GM21528 (cell line): ENCODE results near the gene LSM11.
"Not testable (repeated sequence)": the region's sequence is repeated elsewhere in the genome, so short reads cannot be mapped to it uniquely, and the experiment has no call there.

Experiments
- ATAC-seq: cut with Tn5 transposase; IDR thresholded peaks from one replicate; pipeline ENCODE4 v1.9.1; 2021; ENCODE audit warnings: mild to moderate bottlenecking, moderate library complexity; ENCODE audit not compliant: unreplicated experiment, low FRiP score

Gene LSM11

DNA sequence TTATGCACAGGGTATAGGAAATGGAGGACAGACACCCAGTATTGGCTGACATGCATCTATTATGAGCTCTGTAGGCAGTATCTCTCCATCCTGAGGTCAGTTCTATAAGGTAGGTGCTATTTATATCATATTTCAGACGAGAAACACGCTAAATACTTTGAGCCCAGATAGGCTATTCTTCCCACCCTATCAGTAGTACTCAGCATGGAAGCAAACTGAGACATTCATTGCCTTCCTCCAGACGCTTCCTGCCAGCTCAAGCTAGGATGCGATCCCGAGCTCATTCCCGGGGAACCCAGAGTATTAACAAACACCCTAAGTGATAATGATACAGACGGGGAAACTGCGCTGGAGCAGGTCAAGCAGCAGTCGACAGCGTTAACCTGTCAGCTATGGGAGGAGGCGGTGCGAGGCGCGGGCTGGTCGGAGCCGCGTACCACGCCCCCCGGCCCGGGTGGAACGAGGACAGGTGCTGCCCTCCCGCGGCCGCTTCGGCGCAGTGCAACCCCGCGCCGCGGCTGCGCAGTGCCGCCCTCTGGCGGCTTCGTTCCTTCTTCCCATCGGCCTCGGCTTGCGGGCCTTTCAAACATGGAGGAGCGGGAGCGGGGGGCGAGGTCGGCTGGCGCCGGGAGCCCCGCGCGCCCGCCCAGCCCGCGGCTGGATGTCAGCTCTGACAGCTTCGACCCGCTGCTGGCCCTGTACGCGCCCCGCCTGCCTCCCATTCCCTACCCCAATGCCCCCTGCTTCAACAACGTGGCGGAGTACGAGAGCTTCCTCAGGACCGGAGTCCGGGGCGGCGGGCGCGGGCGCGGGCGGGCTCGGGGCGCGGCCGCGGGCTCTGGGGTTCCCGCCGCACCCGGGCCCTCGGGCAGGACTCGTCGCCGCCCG is at the start of gene LSM11:
Gene LSM11 (plus strand): TSS at position 550 of the 888 bp plus-strand sequence. CDS start 39 bp downstream, at position 589.
- ATAC-seq: peak; percentile 92

DNA sequence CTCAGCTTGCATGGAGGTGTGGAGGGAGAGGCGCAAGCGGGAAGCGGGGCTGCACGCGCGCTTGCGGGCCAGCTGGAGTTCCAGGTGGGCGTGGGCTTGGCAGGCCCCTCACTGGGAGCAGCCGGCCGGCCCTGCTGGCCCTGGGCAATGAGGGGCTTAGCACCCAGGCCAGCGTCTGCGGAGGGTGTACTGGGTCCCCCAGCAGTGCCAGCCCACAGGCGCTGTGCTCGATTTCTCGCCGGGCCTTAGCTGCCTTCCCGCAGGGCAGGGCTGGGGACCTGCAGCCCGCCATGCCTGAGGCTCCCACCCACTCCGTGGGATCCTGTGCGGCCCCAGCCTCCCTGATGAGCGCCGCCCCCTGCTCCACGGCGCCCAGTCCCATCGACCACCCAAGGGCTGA is 49.7 kb upstream of the LSM11 start:
- not testable (repeated sequence) for ATAC-seq

DNA sequence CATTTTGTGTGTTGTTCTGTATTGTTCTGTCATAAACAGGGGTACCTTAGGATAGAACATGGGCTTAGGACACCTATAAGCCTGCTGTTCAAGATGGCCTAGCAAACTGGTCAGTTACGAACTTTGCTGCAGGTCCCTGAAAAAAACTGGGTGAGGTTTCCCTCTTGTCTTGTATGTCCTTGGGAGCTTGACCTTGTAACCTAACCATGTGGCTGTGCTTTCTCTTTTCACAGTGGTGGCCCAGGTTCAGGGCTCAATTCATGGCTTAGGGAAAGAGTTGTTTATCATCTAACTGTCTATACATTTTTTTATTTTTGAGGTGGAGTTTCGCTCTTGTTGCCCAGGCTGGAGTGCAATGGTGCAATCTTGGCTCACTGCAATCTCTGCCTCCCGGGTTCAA is 47.4 kb upstream of the LSM11 start:
- ATAC-seq: not testable (repeated sequence)

DNA sequence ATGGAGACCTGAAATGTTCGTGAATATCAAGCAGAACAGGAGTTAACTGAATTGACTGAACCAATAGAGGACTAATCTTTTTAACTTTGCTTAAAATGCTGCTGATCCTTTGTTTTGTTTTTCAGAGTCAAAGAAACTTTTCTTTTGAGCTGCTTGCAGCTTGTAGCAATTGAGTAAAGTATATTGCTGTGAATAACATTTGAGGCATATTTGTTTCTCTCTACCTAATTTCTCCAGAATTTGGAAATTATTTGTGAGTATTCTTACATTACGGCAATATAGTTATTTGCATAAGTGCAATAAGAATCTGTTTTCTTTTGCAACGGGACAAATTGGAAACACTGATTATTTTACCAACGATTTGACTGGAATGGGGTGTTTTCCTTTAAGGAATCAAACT is 44.8 kb upstream of the LSM11 start:
- not testable (repeated sequence) for ATAC-seq

DNA sequence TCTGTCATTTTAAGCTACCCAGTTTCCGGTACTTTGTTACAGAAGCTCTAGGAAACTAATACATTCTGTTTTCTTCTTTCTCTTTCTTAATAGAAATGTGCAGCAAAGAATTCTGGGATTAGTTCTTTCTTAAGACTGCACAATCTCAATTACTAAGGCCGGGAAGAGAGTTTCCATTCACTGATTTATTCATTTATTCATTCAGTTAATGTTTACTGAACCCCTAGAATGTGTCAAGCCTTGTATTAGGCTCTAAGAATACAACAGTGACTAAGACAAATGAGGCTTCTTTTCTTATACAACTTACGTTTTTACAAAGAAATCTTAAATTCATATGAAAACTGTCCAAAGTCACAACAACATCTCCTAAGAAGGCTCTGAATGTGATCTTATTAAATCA is 39.8 kb upstream of the LSM11 start:
- ATAC-seq: no peak

DNA sequence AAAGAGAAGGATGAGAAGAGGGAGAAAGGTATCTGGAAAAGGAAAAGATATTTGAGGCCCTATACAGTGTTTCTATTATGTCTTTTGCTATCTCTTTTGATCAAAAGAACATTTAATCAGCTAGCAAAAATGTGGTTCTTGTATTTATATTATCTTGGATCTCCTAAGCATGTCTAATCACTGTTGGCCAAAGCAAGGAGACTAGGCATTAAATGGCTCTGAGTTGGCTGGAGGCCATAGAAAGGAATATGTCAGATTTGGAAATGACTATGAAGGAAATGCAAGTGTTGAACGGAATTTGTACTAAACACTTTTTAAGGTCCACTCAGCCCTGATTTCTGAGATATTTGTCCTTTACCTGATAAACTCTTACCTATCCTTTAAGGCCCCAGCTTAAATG is 34.6 kb upstream of the LSM11 start:
- no peak for ATAC-seq

DNA sequence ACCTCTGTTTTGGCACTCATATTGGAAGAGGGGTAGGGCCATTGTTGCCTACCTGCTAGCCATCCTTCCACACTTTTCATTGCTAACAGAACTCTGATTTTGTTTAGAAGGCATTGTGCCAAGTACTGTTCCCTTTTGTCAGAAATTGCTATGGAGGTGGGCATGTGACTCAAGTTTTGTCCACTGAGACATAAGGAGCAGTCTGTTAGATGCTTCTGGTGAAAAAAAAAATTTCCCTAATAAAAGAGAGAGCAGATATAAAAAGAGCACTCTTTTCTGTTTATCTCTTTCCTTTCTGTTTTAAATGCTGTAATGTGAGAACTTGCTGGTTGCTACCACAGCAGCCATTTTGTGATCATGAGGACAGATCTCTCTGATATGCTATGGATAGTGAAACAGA is 34.2 kb upstream of the LSM11 start:
- no peak for ATAC-seq

DNA sequence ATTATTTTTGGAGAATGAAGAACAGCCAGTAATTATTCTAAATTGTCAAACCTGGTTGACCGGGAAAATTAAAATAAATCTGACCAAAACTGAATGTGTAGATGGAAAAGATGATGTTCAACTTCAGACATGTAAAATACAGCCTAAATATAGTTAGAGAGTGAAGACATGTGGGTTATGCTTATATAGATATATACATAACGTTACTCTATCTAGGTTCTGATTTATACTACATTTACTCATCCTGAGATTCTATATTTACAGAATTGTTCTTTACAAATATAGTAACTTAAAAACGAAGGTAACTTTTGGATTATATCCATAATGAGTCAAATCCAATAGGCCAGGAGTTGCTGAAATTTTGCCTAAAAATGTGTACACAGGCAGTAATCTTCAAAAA is 33.1 kb upstream of the LSM11 start:
- no peak for ATAC-seq

DNA sequence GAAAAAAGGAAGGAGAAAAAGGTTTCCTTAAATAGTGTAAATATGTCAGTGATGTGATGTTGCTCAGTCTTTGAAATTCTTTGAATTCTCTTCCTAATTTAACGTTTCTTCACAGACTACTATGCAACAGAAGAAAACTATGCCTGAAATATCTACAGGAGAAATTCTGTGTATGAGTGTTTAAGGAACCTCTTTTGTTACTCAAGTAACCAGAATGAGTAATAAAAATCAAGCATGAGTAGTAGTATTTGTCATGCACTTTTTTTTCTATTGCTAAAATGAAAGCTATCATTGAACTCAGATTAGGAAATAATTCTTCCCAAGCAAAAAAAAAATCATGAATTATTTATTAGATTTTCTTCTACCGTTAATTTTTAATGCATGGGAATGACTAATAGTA is 32.6 kb upstream of the LSM11 start:
- ATAC-seq: no peak

DNA sequence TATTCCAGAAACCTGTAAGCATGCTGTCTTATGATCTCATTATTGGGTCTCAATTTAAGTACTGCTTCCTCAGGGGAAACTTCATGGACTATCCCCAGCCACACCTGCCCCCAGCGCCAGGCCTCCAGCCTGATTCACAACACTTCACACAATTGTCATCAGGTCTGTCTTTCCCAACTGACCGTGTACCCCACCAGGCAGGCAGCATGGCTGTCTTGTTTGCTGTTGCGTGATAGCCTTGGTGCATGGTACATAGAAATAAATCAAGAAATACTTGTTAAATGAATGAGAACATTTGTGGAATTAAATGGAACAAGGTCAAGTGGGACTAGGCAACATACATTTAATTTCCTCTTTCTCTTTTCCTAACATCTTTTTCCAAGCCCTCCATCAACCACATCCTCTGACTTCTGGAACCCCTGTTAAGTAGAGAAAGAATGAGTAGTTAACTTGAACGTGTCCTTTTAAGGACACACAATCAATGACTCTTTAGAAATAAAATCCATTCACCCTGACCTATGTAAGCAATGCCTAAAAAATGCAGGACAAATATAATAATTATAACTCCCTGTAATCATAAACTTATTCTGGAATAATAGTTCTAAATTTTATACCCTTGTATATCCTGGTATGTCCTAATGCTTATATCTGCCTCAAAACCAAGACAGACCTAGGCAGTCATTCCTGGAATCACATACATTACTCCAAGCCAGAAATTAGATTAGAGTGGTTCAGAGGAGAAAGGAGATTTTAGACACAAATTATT is 29.5 kb upstream of the LSM11 start:
- no peak for ATAC-seq

DNA sequence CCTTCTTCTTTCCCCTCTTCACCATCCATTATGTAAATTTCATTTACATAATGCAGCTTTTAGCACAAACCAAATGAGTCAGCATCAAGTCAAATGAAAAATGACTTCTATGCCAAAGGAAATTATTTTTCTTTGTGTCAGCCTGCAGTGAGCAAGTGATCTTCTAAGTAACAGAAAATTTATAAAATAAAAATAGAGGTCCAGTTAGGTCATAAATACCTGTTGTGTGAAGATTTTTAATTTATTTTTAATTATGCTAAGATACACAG is 29.0 kb upstream of the LSM11 start:
- no peak for ATAC-seq

DNA sequence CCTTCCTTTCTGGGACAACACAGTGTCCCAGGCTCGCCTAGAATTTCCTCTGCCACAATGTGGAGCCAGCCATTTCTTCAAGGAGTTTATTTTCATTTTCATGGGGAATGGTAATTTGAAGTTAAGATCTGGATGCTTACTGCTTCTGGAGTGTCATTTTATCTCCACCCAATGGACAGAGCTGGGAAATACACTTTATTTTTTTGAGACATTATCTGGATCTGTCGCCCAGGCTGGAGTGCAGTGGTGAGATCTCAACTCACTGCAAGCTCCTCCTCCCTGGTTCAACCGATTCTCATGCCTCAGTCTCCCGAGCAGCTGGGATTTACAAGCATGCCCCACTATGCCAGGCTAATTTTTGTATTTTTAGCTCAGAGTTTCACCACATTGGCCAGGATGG is 25.0 kb upstream of the LSM11 start:
- no peak for ATAC-seq

DNA sequence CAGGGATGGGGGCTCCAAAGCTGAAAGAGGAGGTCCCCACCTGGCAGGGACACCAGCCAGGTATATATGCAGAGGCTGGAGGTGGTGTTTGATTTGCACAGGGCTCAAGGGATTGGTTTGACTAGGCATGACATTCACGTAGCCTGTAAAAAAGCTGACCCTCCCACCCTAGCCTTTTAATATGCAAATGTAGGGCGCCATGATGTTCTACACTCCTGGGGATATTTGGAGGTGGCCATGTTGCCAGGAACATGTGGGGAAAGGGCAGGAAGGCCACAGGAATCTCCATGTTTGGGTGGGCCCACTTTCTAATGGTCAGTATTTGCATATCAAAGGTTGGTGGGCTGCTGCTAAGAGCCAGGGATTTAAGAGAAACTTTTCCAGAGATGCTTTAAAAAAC is 24.3 kb upstream of the LSM11 start:
- no peak for ATAC-seq

DNA sequence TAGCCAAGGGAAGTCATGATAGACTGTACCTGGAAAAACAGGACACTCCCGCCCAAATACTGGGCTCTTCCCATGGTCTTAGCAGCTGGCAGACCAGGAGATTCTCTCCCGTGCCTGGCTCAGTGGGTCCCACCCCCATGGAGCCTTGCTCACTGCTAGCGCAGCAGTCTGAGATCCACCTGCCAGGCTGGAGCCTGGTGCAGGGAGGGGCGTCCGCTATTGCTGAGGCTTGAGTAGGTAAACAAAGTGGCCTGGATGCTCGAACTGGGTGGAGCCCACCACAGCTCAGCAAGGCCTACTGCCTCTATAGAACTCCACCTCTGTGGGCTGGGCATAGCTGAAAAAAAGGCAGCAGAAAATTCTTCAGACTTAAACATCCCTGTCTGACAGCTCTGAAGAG is 22.4 kb upstream of the LSM11 start:
- ATAC-seq: no peak

DNA sequence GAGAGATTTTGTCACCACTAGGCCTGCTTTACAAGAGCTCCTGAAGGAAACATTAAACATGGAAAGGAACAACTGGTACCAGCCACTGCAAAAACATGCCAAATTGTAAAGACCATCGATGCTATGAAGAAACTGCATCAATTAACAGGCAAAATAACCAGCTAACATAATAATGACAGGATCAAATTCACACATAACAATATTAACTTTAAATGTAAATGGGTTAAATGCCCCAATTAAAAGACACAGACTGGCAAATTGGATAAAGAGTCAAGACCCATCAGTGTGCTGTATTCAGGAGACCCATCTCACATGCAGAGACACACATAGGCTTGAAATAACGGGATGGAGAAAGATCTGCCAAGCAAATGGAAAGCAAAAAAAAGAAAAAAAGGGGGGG is 20.6 kb upstream of the LSM11 start:
- ATAC-seq: not testable (repeated sequence)

DNA sequence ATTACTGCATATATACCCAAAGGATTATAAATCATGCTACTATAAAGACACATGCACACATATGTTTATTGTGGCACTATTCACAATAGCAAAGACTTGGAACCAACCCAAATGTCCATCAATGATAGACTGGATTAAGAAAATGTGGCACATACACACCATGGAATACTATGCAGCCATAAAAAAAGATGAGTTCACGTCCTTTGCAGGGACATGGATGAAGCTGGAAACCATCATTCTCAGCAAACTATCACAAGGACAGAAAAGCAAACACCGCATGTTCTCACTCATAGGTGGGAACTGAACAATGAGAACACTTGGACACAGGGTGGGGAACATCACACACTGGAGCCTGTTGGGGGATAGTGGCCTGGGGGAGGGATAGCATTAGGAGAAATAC is 16.9 kb upstream of the LSM11 start:
- ATAC-seq: not testable (repeated sequence)

DNA sequence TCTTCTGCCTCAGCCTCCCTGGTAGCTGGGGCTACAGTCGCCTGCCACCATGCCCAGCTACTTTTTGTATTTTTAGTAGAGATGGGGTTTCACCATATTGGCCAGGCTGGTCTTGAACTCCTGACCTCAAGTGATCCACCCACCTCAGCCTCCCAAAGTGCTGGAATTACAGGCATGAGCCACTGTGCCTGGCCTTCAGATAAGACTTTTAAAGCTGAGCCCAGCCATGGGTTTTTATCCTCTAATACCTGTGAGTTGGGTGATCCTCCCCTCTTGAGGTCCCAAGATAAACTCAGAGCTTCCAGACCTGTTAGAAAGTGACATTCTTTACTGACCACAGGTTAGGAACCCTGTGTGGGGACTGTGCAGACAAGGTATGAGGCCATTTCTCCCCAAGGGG is 15.7 kb upstream of the LSM11 start:
- ATAC-seq: not testable (repeated sequence)

DNA sequence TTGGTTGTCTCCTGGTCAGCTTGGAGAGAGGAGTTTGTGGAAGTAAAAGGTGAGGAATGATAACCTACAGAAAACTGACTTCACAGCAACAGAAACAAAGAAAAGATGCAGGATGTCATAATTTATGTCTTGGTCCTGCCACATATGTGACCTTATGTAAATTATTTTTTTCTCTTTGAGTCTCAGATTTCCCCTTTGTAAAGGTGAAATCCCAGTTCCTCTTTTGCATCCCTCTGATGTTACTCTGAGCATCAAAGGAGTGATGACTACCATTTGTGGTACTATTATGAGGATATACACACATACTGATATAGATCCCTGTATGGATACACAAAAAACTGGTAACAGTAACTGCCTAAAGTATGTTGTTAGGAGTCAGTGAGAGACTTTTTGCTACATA is 13.7 kb upstream of the LSM11 start:
- peak; percentile 61 for ATAC-seq

DNA sequence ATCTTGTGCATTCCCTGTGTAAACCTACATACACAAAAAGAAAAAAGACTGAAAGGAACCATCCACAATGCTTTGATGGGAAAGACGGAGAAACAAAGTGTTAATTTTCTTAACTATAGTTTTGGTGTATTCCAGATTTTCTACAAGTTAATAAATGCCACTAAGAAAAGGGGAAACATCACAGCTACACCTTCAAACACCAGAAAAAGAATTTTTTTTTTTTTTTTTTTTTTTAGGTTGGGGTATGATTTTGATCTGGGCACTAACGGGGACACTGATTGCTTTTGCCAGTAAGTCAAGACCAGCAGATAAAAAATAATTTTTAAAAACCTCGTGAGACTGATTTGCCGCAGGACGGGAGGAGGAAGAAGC is 12.6 kb upstream of the LSM11 start:
- ATAC-seq: no peak

DNA sequence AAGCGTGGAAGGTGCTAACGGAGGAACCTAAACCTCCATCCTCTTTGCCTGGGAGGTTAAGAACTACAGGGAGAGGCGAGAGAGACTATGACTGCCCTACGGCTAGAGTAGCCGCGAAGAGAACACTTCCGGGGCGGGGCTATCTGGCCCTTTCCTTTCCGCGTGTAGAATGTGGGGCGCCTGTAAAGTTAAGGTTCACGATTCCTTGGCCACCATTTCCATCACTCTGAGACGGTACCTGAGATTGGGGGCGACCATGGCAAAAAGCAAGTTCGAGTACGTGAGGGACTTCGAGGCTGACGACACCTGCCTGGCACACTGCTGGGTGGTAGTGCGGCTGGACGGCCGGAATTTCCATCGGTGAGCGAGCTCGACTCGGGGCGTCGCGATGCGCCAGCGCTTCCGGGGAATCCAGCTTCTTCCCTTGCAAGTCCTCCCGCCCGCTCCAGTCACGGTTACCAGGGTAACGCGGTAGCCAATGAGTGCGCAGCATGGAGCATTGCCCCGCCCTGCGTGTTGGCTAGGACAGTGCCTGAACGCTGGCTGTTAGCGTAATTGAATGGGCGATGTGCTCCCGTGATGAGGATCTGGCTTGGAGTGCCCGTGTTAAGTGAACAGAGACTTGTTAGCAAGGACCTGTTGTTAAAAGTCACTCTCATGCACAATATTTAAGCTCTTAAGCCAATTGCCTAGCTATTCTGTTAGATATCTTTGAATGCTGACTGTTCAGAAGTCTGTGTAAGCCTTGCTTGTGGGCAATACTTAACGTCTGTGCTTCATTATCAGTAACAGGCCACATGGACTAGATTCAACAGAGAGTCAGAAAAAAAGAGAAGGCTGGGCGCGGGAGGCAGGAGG is 12.0 kb upstream of the LSM11 start, which contains the start of gene THG1L:
Gene THG1L (plus strand): TSS at position 149 of the 858 bp plus-strand sequence. CDS start 21 bp downstream, at position 170.
- peak; percentile 96 for ATAC-seq

DNA sequence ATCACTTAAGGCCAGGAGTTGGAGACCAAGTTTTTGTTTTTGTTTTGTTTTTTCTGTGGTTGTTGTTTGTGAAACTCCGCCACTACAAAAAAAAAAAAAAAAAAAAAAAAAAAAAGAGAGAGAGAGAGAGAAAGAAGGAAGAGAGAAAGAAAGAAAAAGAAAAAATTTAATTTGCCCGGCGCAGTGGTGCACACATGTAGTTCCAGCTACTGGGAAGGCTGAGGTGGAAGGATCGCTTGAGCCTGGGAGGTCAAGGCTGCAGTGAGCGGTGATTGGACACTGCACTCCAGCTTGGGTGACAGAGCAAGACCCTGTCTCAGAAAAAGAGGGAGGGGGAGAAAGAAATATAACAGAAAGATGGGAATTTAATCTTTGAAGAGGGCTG is 11.4 kb upstream of the LSM11 start:
- no peak for ATAC-seq
